Measurements from ENCODE around the gene SAMHD1.

Gene SAMHD1

GRCh38 chr20:36872852-36873251 lies 78.7 kb downstream of the SAMHD1 start:
- TF ChIP-seq, protein P1, sequence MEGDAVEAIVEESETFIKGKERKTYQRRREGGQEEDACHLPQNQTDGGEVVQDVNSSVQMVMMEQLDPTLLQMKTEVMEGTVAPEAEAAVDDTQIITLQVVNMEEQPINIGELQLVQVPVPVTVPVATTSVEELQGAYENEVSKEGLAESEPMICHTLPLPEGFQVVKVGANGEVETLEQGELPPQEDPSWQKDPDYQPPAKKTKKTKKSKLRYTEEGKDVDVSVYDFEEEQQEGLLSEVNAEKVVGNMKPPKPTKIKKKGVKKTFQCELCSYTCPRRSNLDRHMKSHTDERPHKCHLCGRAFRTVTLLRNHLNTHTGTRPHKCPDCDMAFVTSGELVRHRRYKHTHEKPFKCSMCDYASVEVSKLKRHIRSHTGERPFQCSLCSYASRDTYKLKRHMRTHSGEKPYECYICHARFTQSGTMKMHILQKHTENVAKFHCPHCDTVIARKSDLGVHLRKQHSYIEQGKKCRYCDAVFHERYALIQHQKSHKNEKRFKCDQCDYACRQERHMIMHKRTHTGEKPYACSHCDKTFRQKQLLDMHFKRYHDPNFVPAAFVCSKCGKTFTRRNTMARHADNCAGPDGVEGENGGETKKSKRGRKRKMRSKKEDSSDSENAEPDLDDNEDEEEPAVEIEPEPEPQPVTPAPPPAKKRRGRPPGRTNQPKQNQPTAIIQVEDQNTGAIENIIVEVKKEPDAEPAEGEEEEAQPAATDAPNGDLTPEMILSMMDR (IDR thresholded peaks at IDR 0.05; ENCODE audit: low read depth, low read length) = no peak
- peak in 1 of 2 donors; percentile 30 for DNase-seq (ENCODE audit: low read depth in 2 of 2)
- H3K4me3 ChIP-seq (replicated peaks in 1 of 2; ENCODE audit: low read depth in 2 of 2, low read length in 2 of 2) = no peak overlapping the region

DNA sequence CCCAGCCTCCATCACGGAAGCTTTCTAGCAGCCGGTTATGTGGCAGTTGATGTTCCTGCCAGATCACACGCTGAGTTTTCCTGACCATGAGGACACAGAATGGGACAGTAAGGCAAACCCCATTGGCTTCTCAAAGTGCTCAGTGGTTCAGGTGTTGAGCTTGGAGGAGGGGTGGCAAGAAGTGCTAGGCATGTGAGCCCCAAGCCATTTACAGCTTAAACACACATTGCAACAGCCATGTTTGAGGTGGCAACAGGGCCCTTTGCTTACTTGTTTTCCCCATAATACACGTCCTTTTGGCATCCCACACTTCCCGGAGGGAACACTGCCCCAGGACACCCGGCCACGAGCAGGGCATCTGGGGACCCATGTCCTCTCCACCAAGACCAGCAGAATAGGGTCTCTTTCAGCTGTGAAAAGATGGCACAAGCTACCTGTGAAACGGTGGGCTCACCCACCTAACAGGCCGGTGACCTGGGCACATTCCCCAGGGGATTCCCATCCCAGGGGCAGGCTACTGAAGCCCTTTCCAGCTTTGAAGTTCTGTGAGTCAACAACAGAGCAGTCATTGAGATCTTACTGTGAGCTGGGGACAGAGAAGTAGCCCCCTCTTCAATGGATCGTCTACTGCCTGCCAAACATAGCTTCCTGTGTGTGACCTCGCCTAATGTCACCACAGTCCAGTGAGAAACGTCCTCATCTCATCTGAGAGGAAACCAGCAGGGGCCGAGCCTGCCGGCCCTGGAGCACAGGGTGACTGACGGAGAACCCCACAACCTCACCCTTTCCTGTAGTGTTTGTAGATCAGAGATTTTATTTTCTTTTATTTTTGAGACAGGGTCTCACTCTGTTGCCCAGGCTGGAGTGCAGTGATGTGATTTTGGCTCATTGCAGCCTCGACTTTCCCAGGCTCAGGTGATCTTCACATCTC lies 79.6 kb downstream of the SAMHD1 start:
- TF ChIP-seq, protein P1 (IDR thresholded peaks at IDR 0.05; ENCODE audit: low read depth, low read length) = no peak
- DNase-seq (ENCODE audit: low read depth in 2 of 2) = no peak

DNA sequence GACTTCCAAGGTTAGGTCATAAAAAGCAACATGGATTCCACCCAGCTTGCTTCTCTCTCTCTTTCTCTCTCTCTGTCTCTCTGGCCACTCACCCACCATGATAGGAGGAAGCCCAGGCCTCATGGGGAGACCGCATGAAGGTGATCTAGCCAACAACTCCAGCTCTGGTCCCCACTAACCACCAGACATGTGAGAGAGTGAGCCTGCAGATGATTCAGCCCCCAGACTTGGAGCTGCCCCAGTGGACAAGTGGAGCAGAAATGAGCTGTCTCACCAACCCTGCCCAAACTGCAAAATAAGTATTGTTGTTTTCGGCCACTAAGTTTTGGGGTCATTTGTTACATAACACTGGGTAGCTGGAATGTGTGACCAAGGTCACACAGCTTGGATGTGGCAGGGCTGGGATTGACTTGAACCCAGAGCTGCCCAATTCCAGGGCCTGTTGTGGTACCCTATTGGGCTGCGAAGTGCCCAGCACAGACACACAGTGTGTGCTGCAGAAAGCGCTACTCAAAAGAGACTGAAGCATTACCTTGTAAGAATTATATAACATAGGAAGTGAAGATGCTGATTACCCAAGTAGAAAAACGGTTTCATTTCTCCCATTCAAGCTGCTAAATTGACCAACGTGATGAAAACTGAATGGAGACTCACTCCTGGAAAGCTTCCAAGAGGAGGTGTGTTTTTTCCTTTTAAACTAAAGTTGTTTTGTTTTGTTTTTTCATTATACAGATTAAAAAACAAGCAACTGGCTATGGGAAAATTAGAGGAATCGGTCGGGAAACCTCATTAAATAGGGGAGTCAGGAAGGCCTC lies 84.6 kb downstream of the SAMHD1 start:
- no peak overlapping the region for H3K4me3 ChIP-seq (replicated peaks in 1 of 2; ENCODE audit: low read depth in 2 of 2, low read length in 2 of 2)
- DNase-seq (ENCODE audit: low read depth in 2 of 2) = peak; percentile 32 to 63
- TF ChIP-seq, protein P1 (IDR thresholded peaks at IDR 0.05; ENCODE audit: low read depth, low read length) = no peak

More for the DNA sequence above, 79.6 kb downstream of the SAMHD1 start:
- H3K4me3 ChIP-seq (replicated peaks in 1 of 2; ENCODE audit: low read depth in 2 of 2, low read length in 2 of 2) = no peak overlapping the region

DNA sequence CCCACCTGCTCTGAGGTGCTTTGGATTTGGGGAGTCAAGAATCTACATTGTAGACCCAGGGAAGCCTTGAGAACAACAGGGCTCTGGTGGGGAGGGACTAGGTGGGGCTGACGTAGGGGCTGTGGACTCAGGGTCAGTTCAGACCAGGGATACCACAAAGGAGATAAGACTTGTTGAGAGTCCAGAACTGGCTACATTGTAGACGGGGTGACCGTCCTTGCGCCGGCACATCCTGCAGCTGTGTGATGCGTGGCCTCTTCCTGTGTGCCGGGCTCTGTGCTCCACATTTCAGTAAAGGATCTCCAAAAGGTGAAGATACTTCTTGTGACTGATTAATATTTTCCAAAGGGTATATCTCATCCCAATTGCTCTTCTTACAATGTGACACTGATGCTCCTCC lies 85.3 kb downstream of the SAMHD1 start:
- no peak for DNase-seq (ENCODE audit: low read depth in 2 of 2)
- no peak overlapping the region for H3K4me3 ChIP-seq (replicated peaks in 1 of 2; ENCODE audit: low read depth in 2 of 2, low read length in 2 of 2)
- TF ChIP-seq, protein P1 (IDR thresholded peaks at IDR 0.05; ENCODE audit: low read depth, low read length) = no peak

DNA sequence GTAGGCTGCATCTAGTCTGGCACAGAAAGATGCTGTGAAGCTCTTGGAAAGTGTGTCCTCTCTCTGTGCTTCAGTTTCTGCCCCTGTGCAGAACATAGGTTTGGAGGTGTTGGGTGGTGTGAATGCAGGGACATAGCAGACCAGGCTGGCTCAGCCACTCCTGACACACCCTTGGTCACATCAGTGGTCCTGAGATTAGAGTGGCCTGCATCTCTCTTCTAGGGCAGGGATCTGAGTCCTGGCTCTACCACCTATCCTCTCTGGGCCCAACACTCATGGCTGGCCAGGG lies 85.7 kb downstream of the SAMHD1 start:
- H3K4me3 ChIP-seq (replicated peaks in 1 of 2; ENCODE audit: low read depth in 2 of 2, low read length in 2 of 2) = no peak overlapping the region
- TF ChIP-seq, protein P1 (IDR thresholded peaks at IDR 0.05; ENCODE audit: low read depth, low read length) = no peak
- no peak for DNase-seq (ENCODE audit: low read depth in 2 of 2)

- no peak for DNase-seq (ENCODE audit: low read depth in 2 of 2)
- H3K4me3 ChIP-seq (replicated peaks in 1 of 2; ENCODE audit: low read depth in 2 of 2, low read length in 2 of 2) = no peak overlapping the region
- TF ChIP-seq, protein P1 (IDR thresholded peaks at IDR 0.05; ENCODE audit: low read depth, low read length) = no peak
Observed at GRCh38 chr20:36865076-36865860, 86.2 kb downstream of the SAMHD1 start.

Data from cardiac fibroblast (primary cell).